Parathyroid adenoma (tissue), 2 donors: ENCODE data around the gene GNAI1.

Experiments used
- H2AFZ ChIP-seq: fragments of 300-600 bp; sonication (generic); one replicate; pipeline ENCODE4 v1.7.0; 2017; ENCODE audit warnings: antibody characterized with exemption, mild to moderate bottlenecking
- H3K27ac ChIP-seq: fragments of 300-600 bp; sonication (generic); one replicate; pipeline ENCODE4 v1.7.0; 2017
- H3K27me3 ChIP-seq: fragments of 300-600 bp; sonication (generic); one replicate; pipeline ENCODE4 v1.7.0; 2017; ENCODE audit warnings: low read length; ENCODE audit not compliant: control insufficient read depth, insufficient read depth
- H3K36me3 ChIP-seq: fragments of 300-600 bp; sonication (generic); one replicate; pipeline ENCODE4 v1.7.0; 2017; ENCODE audit warnings: low read length; ENCODE audit not compliant: control insufficient read depth, insufficient read depth
- H3K4me1 ChIP-seq: fragments of 300-600 bp; sonication (generic); one replicate; pipeline ENCODE4 v1.7.0; 2017; ENCODE audit warnings: control low read depth
- H3K4me2 ChIP-seq: fragments of 300-600 bp; sonication (generic); one replicate; pipeline ENCODE4 v1.7.0; 2017; ENCODE audit warnings: low read length
- H3K4me3 ChIP-seq: fragments of 300-600 bp; sonication (generic); one replicate; pipeline ENCODE4 v1.7.0; 2017; ENCODE audit warnings: low read depth, low read length
- H3K79me2 ChIP-seq: fragments of 300-600 bp; sonication (generic); one replicate; pipeline ENCODE4 v1.7.0; 2017; ENCODE audit warnings: control low read depth
- H3K9ac ChIP-seq: fragments of 300-600 bp; sonication (generic); one replicate; pipeline ENCODE4 v1.7.0; 2017; ENCODE audit warnings: mild to moderate bottlenecking
- H3K9me3 ChIP-seq: fragments of 300-600 bp; sonication (generic); one replicate; pipeline ENCODE4 v1.7.0; 2017; ENCODE audit warnings: low read length; ENCODE audit not compliant: control insufficient read depth
- TF ChIP-seq, protein P1 (sequence below): fragments of 300-600 bp; sonication (generic); IDR thresholded peaks from one replicate; pipeline ENCODE4 v1.7.0; 2017; ENCODE audit warnings: antibody characterized with exemption, mild to moderate bottlenecking
- donor health status: primary hyperparathyroidism.

Gene GNAI1

DNA sequence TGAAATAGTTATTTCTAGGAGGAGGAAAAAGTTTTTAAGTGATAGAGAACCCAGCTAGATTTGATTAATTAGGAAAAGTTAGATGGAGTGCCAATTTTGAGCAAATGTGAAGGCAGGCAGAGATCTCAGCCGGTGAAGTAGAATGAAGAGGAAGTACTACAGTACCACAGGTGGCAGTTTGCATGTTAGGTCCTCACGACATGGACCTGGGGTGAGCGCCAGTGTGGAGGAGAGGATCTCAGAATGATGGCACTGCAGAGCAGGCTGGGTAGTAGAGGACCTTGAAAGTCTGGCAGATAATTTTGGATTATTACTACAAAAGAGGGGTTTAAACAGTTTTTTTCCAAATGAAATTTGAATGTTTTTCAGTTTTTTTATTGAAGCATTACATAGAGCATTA lies 81.1 kb downstream of the GNAI1 start:
- H3K27me3 ChIP-seq = no peaks in the 10 kb centered on the region
- H3K4me2 ChIP-seq = no peak overlapping the region
- no peak overlapping the region for H3K4me3 ChIP-seq
- H3K9ac ChIP-seq = no peak overlapping the region
- no peaks in the 10 kb centered on the region for H3K36me3 ChIP-seq
- H2AFZ ChIP-seq = no peak overlapping the region
- TF ChIP-seq, protein P1, sequence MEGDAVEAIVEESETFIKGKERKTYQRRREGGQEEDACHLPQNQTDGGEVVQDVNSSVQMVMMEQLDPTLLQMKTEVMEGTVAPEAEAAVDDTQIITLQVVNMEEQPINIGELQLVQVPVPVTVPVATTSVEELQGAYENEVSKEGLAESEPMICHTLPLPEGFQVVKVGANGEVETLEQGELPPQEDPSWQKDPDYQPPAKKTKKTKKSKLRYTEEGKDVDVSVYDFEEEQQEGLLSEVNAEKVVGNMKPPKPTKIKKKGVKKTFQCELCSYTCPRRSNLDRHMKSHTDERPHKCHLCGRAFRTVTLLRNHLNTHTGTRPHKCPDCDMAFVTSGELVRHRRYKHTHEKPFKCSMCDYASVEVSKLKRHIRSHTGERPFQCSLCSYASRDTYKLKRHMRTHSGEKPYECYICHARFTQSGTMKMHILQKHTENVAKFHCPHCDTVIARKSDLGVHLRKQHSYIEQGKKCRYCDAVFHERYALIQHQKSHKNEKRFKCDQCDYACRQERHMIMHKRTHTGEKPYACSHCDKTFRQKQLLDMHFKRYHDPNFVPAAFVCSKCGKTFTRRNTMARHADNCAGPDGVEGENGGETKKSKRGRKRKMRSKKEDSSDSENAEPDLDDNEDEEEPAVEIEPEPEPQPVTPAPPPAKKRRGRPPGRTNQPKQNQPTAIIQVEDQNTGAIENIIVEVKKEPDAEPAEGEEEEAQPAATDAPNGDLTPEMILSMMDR = no peak
- no peak overlapping the region for H3K27ac ChIP-seq
- H3K79me2 ChIP-seq = no peaks in the 10 kb centered on the region
- H3K4me1 ChIP-seq = no peaks in the 10 kb centered on the region
- no peaks in the 10 kb centered on the region for H3K9me3 ChIP-seq

DNA sequence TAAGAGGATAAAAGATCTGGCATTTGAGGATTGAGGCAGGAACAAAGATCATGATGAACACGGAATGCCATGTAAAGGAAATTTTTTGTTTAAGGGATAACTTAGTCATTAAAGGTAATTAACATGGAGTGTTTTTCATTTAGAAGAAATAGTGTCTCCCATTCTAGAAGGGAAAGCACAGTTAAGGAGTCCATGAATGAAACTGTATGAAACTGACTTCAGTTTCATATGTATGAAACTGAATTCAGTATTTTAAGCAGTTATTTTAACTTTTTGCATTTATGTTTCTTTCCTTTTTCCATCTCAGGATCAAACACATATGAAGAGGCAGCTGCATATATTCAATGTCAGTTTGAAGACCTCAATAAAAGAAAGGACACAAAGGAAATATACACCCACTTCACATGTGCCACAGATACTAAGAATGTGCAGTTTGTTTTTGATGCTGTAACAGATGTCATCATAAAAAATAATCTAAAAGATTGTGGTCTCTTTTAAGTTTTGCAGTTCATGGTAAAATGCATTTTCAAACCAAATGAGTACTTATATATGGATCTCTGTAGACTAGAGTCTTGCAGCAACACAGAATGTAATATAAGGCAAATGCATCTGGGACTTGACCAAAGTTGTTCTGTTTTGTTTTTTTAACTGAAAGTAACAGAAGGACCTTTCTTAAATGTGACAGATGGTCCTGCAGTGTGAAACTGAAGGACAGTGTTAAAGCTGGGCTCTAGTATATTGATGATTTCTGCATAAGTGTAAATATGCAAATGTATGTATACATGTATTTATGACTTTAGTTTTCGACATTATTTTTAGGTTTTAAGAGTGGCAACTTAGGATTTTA lies 82.6 kb downstream of the GNAI1 start:
- H3K9ac ChIP-seq = no peak overlapping the region
- TF ChIP-seq, protein P1 = no peak
- no peak overlapping the region for H2AFZ ChIP-seq
- no peaks in the 10 kb centered on the region for H3K79me2 ChIP-seq
- no peak overlapping the region for H3K4me3 ChIP-seq
- H3K4me2 ChIP-seq = no peak overlapping the region
- no peaks in the 10 kb centered on the region for H3K9me3 ChIP-seq
- H3K27ac ChIP-seq = no peak overlapping the region
- H3K27me3 ChIP-seq = no peaks in the 10 kb centered on the region
- H3K4me1 ChIP-seq = no peaks in the 10 kb centered on the region
- no peaks in the 10 kb centered on the region for H3K36me3 ChIP-seq

- no peaks in the 10 kb centered on the region for H3K4me1 ChIP-seq
- no peaks in the 10 kb centered on the region for H3K9me3 ChIP-seq
- H3K27ac ChIP-seq = no peak overlapping the region
- H3K79me2 ChIP-seq = no peaks in the 10 kb centered on the region
- no peak overlapping the region for H3K4me2 ChIP-seq
- TF ChIP-seq, protein P1 = no peak
- no peaks in the 10 kb centered on the region for H3K36me3 ChIP-seq
- H3K4me3 ChIP-seq = no peak overlapping the region
- no peak overlapping the region for H3K9ac ChIP-seq
- H3K27me3 ChIP-seq = no peaks in the 10 kb centered on the region
- H2AFZ ChIP-seq = no peak overlapping the region
Measured at GRCh38 chr7:80218723-80219122, 84.1 kb downstream of the GNAI1 start.

DNA sequence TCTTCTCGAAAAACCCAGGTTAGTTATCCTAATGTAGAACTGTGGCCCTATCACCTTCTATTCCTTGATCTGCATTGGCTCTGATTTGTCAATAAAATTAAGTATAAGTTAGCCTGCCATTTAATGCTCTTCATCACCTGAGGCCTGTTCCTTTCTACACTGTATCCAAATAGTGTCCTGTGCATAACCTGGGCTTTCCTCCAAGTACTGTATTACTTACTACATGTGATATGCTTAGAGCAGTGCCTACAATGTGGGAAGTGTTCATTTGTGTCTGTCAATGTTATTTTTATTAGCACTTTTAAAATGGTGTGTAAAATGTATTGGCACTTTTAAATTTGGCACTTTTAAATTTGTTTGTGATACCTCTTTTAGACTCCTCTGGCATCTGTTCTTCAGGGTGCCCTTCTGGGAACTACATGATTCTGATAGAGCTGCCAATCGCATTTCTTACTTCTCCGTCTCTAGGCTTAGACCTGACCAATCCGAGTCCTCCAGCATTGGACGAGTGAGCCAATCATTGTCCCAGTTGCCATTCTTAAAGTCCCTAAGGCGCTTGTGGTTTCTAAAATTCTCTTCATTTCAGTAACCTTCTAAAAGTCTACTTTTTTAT lies 85.5 kb downstream of the GNAI1 start:
- Histone ChIP-seq H3K9ac (no peak overlapping the region), H3K27me3 (no peaks in the 10 kb centered on the region), H3K36me3 (no peaks in the 10 kb centered on the region), H3K9me3 (no peaks in the 10 kb centered on the region), H3K4me1 (no peaks in the 10 kb centered on the region), H3K4me2 (no peak overlapping the region), H3K79me2 (no peaks in the 10 kb centered on the region), H2AFZ (no peak overlapping the region), H3K27ac (no peak overlapping the region), H3K4me3 (no peak overlapping the region)
- TF ChIP-seq, protein P1 = no peak
